Natural killer cell (primary cell): Measurements from ENCODE around the gene ARID3C. TPM values are rescaled to one million over a fixed set of nuclear protein-coding genes. Genes with fewer than 3 reads are reported as not detected.

Source experiments
- ATAC-seq, 3 donors: fragments of 150-1000 bp in 2 of 3; fragments of 200-7000 bp in 1 of 3; cut with Tn5 transposase; 1 replicate in 1 of 3; 2 replicates in 2 of 3; pipeline ENCODE4 v1.10.0; 2021; ENCODE audit warnings: mild to moderate bottlenecking in 2 of 3, moderate library complexity in 2 of 3
- DNase-seq, 2 donors: peaks; one replicate each; pipeline versions ENCODE4 v3.0.0 to v3.0.0-alpha.2; 2013 to 2021; ENCODE audit warnings: mixed read lengths in 1 of 2
- H3K27ac ChIP-seq: one replicate; pipeline ENCODE4 v1.5.1; 2013; ENCODE audit warnings: mild to moderate bottlenecking, low read length
- H3K27me3 ChIP-seq: one replicate; pipeline ENCODE4 v1.6.1; 2013; ENCODE audit warnings: low read length; ENCODE audit not compliant: control insufficient read depth, insufficient read depth
- H3K36me3 ChIP-seq: one replicate; pipeline ENCODE4 v1.6.1; 2013; ENCODE audit warnings: low read length; ENCODE audit not compliant: control insufficient read depth, insufficient read depth
- H3K4me1 ChIP-seq: one replicate; pipeline ENCODE4 v1.6.1; 2013; ENCODE audit warnings: low read length; ENCODE audit not compliant: control insufficient read depth, insufficient read depth
- H3K4me3 ChIP-seq: one replicate; pipeline ENCODE4 v1.5.1; 2013; ENCODE audit warnings: low read length
- H3K9me3 ChIP-seq: one replicate; pipeline ENCODE4 v1.6.1; 2013; ENCODE audit warnings: low read length; ENCODE audit not compliant: control insufficient read depth, insufficient read depth
- H3K27ac Mint-ChIP-seq, 2 donors: one replicate each; pipeline ENCODE4 v1.8.0; 2022; ENCODE audit warnings: mild to moderate bottlenecking in 2 of 2, mixed read lengths in 2 of 2, moderate library complexity in 1 of 2
- H3K27me3 Mint-ChIP-seq, 2 donors: one replicate each; pipeline ENCODE4 v1.8.0; 2022; ENCODE audit warnings: low read depth in 2 of 2, mixed read lengths in 2 of 2
- H3K36me3 Mint-ChIP-seq: one replicate; pipeline ENCODE4 v1.8.0; 2022; ENCODE audit warnings: mixed read lengths
- H3K4me1 Mint-ChIP-seq, 2 donors: one replicate each; pipeline ENCODE4 v1.8.0; 2022; ENCODE audit warnings: mixed read lengths in 2 of 2
- H3K4me3 Mint-ChIP-seq: one replicate; pipeline ENCODE4 v1.8.0; 2022; ENCODE audit warnings: mild to moderate bottlenecking, moderate library complexity, mixed read lengths
- H3K9me3 Mint-ChIP-seq, 2 donors: one replicate each; pipeline ENCODE4 v1.8.0; 2022; ENCODE audit warnings: mixed read lengths in 2 of 2
- WGBS: methylation state at CpG from one replicate; pipeline ENCODE4 v1.1.7; 2013; ENCODE audit warnings: missing lambda C conversion rate; ENCODE audit not compliant: insufficient coverage; 5-methylcytosine and 5-hydroxymethylcytosine counted together
- intact Hi-C: fragments of 100-400 bp; cut with micrococcal nuclease; formaldehyde crosslinking; loops from one replicate; pipeline ENCODE4 v1.14.2; 2022
- total RNA-seq, 4 donors: library from RNA; stranded (reverse); fragments of 120-200 nt in 1 of 4; gene quantifications; one replicate each; pipeline versions ENCODE4 v1.2.3 to v1.2.4, GENCODE V29; 2013 to 2022
- TF ChIP-seq, protein P1 (sequence below): fragments of 200-600 bp; IDR thresholded peaks from one replicate; pipeline ENCODE4 v1.8.0; 2022; ENCODE audit warnings: antibody characterized with exemption

The ARID3C gene
- total RNA-seq, 3 donors from 2014 or later (not counting 1 experiment from before 2014, with no cell fraction given) = 0.24 to 0.77 TPM; not detected in 1

- ATAC-seq (no peak), DNase-seq (peak in 1 of 2 donors; percentile 67)
- TF ChIP-seq, protein P1, sequence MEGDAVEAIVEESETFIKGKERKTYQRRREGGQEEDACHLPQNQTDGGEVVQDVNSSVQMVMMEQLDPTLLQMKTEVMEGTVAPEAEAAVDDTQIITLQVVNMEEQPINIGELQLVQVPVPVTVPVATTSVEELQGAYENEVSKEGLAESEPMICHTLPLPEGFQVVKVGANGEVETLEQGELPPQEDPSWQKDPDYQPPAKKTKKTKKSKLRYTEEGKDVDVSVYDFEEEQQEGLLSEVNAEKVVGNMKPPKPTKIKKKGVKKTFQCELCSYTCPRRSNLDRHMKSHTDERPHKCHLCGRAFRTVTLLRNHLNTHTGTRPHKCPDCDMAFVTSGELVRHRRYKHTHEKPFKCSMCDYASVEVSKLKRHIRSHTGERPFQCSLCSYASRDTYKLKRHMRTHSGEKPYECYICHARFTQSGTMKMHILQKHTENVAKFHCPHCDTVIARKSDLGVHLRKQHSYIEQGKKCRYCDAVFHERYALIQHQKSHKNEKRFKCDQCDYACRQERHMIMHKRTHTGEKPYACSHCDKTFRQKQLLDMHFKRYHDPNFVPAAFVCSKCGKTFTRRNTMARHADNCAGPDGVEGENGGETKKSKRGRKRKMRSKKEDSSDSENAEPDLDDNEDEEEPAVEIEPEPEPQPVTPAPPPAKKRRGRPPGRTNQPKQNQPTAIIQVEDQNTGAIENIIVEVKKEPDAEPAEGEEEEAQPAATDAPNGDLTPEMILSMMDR = no peak
- no peaks in the 10 kb centered on the region for H3K9me3 ChIP-seq
- no peak overlapping the region for H3K4me3 ChIP-seq
- H3K27me3 ChIP-seq = no peaks in the 10 kb centered on the region
- no peak overlapping the region for H3K27ac ChIP-seq
- intact Hi-C loops = no loop called here
- H3K27me3 Mint-ChIP-seq = no peaks in the 10 kb centered on the region
- no peaks in the 10 kb centered on the region for H3K9me3 Mint-ChIP-seq
- peaks cover 11 to 26% of the 10 kb centered on the region in 2 donors for H3K4me1 Mint-ChIP-seq
- H3K4me3 Mint-ChIP-seq = no peak overlapping the region
- peaks cover 24% of the 10 kb centered on the region for H3K4me1 ChIP-seq
- H3K36me3 Mint-ChIP-seq = no peaks in the 10 kb centered on the region
- H3K27ac Mint-ChIP-seq = peak overlapping the region in 1 of 2 donors; percentile 9
- peaks cover 3% of the 10 kb centered on the region for H3K36me3 ChIP-seq
Measured at GRCh38 chr9:34663303-34663605, 34.4 kb upstream of the ARID3C start.

DNA sequence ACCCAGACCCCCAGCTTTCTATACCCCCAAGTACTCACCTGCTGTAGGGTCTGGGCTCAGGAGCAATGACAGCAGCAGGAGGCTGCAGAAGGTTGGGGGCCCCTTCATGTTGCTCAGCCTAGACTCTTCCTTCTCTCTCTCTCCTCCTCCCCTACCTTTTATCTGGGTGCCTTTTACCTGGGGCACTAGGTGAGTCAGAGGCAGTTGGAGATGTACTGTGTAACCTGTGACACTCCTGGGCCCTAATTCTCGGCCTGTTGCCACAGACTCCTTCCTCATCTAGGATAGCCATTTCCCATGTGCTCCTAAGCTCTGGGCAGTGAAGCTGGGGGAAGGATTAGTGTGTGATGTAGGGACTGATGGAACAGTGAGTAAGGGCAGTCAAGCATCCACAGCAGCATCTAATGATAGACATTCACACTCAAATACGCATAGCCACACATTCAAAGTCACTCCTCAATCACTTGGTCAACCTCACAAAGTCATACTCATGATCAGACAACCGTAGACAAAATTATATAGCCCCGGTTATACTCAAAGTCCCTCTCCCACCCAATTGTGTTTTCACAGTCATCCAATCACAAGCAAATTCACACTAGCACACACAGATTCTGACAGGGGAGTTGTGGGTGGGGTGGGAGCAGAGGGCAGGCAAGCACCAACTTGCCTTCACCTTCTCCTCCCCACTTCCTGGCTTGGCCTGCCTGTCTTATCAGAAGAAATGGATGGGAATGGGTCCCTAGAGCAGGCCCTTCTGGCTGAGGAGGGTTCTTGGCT lies 33.8 kb upstream of the ARID3C start, which contains the start of gene CCL27:
CCL27 (minus strand) TSS at position 132 of the 777 bp plus-strand sequence; CDS start at position 108, 24 bp downstream.
- Mint-ChIP-seq H3K9me3 (no peaks in the 10 kb centered on the region), H3K4me1 (peaks cover 11 to 26% of the 10 kb centered on the region in 2 donors), H3K27ac (peak within 1 kb of the TSS in 1 of 2 donors; percentile 9), H3K36me3 (no peaks in the 10 kb centered on the region), H3K27me3 (no peaks in the 10 kb centered on the region), H3K4me3 (no peak within 1 kb of the TSS)
- no peaks in the 10 kb centered on the region for H3K27me3 ChIP-seq
- intact Hi-C loops = no loop called here
- no peak for DNase-seq
- H3K4me3 ChIP-seq = no peak within 1 kb of the TSS
- peaks cover 24% of the 10 kb centered on the region for H3K4me1 ChIP-seq
- no peak for ATAC-seq
- 91% methylated on average over 3 of the region's 4 CpGs for WGBS
- TF ChIP-seq, protein P1 = no peak
- H3K9me3 ChIP-seq = no peaks in the 10 kb centered on the region
- H3K27ac ChIP-seq = peak within 1 kb of the TSS; percentile 8
- peaks cover 3% of the 10 kb centered on the region for H3K36me3 ChIP-seq

GRCh38 chr9:34659592-34660253 lies 30.9 kb upstream of the ARID3C start:
- WGBS = 94% methylated on average over 8 of the region's 8 CpGs
- H3K27me3 ChIP-seq = no peaks in the 10 kb centered on the region
- H3K27ac ChIP-seq = no peak overlapping the region
- H3K4me1 ChIP-seq = peaks cover 10% of the 10 kb centered on the region
- H3K36me3 Mint-ChIP-seq = no peaks in the 10 kb centered on the region
- no peak overlapping the region for H3K4me3 ChIP-seq
- H3K27ac Mint-ChIP-seq = no peak overlapping the region
- peaks cover 13 to 14% of the 10 kb centered on the region in 2 donors for H3K4me1 Mint-ChIP-seq
- no peak for DNase-seq
- peaks cover 3% of the 10 kb centered on the region for H3K36me3 ChIP-seq
- H3K9me3 ChIP-seq = no peaks in the 10 kb centered on the region
- no peak for ATAC-seq
- TF ChIP-seq, protein P1 = no peak
- intact Hi-C loops = no loop called here
- H3K4me3 Mint-ChIP-seq = no peak overlapping the region
- H3K9me3 Mint-ChIP-seq = no peaks in the 10 kb centered on the region
- no peaks in the 10 kb centered on the region for H3K27me3 Mint-ChIP-seq
